ENCODE measurements around the gene SRGAP3.

- no peak for TF ChIP-seq CTCF (IDR thresholded peaks at IDR 0.05)
- no peak for TF ChIP-seq POLR2AphosphoS5 (IDR thresholded peaks at IDR 0.05)
- TF ChIP-seq POLR2A (IDR thresholded peaks at IDR 0.05) = no peak
These were observed 76.0 kb downstream of the SRGAP3 start for GRCh38 chr3:9173445-9173844.
